Caco-2 (cell line): ENCODE measurements around the gene IQGAP2. TPM values are rescaled to one million over a fixed set of nuclear protein-coding genes. Genes with fewer than 3 reads are reported as not detected.

Experiments used
- BruUV-seq: library from RNA; stranded (reverse); fragments of 400-500 nt; replicated peaks from 2 replicates; lab custom pipeline; 2021; lab: Mats Ljungman, UMichigan
- CTCF ChIA-PET: fragments of 300-600 bp; sonication (Branson Sonifier 250); formaldehyde crosslinking; loops from one replicate; lab custom pipeline; 2022; ENCODE audit warnings: antibody characterized with exemption; lab: Charles Lee
- POLR2A ChIA-PET: fragments of 300-600 bp; sonication (Branson Sonifier 250); formaldehyde crosslinking; loops from one replicate; lab custom pipeline; 2022; ENCODE audit warnings: antibody characterized with exemption; lab: Charles Lee
- DNase-seq, 2 experiments: peaks; one replicate each; pipeline versions ENCODE4 v3.0.0 to v3.0.0-alpha.2; 2020 to 2022
- H3K27me3 ChIP-seq: replicated peaks from 2 replicates; pipeline ENCODE4 v1.6.0; 2011; ENCODE audit warnings: low read length; ENCODE audit not compliant: control insufficient read depth, insufficient read depth
- H3K36me3 ChIP-seq: 2 replicates; pipeline ENCODE4 v1.5.1; 2011; ENCODE audit warnings: low read length; ENCODE audit not compliant: control insufficient read depth, insufficient read depth
- H3K4me1 ChIP-seq: fragments of 250-450 bp; sonication (Bioruptor Pico); 2 replicates; pipeline ENCODE4 v1.5.1; 2020; ENCODE audit warnings: mild to moderate bottlenecking
- H3K4me3 ChIP-seq: 2 replicates; pipeline ENCODE4 v1.5.1; 2011; ENCODE audit warnings: low read depth, mild to moderate bottlenecking, control low read depth, low read length
- H3K9me3 ChIP-seq: fragments of 250-450 bp; sonication (Bioruptor Pico); 2 replicates; pipeline ENCODE4 v1.5.1; 2020; ENCODE audit warnings: mild to moderate bottlenecking, moderate library complexity
- H3K27ac Mint-ChIP-seq: one replicate; pipeline ENCODE4 v1.8.0; 2022; ENCODE audit warnings: mixed read lengths; ENCODE audit not compliant: unreplicated experiment
- H3K27me3 Mint-ChIP-seq: one replicate; pipeline ENCODE4 v1.8.0; 2022; ENCODE audit warnings: mixed read lengths; ENCODE audit not compliant: insufficient read depth, unreplicated experiment
- H3K36me3 Mint-ChIP-seq: one replicate; pipeline ENCODE4 v1.8.0; 2022; ENCODE audit warnings: mild to moderate bottlenecking, mixed read lengths; ENCODE audit not compliant: insufficient read depth, unreplicated experiment
- H3K4me1 Mint-ChIP-seq: one replicate; pipeline ENCODE4 v1.8.0; 2022; ENCODE audit warnings: low read depth, mixed read lengths; ENCODE audit not compliant: unreplicated experiment
- H3K4me3 Mint-ChIP-seq: one replicate; pipeline ENCODE4 v1.8.0; 2022; ENCODE audit warnings: mild to moderate bottlenecking, moderate library complexity, mixed read lengths; ENCODE audit not compliant: unreplicated experiment
- H3K9me3 Mint-ChIP-seq: one replicate; pipeline ENCODE4 v1.8.0; 2022; ENCODE audit warnings: mixed read lengths; ENCODE audit not compliant: unreplicated experiment
- intact Hi-C: fragments of 100-400 bp; cut with micrococcal nuclease; formaldehyde crosslinking; loops from one replicate; pipeline ENCODE4 v1.10.0; 2022; ENCODE audit not compliant: unreplicated experiment
- total RNA-seq: library from RNA; stranded (reverse); gene quantifications from 2 replicates; pipeline ENCODE4 v1.2.3, GENCODE V29; 2022
- TF ChIP-seq, protein P1 (sequence below), 2 experiments: fragments of 200-600 bp in 1 of 2; IDR thresholded peaks; 1 replicate in 1 of 2; 2 replicates in 1 of 2; pipeline versions ENCODE4 v1.5.1 to v1.8.0; 2011 to 2022; ENCODE audit warnings: antibody characterized with exemption in 1 of 2, control low read depth in 1 of 2, inconsistent platforms in 1 of 2, low read depth in 1 of 2, low read length in 1 of 2, mild to moderate bottlenecking in 1 of 2, moderate library complexity in 1 of 2; ENCODE audit not compliant: insufficient read depth in 1 of 2, severe bottlenecking in 1 of 2, unreplicated experiment in 1 of 2

The IQGAP2 gene
- total RNA-seq, 1 experiment from 2014 or later = 89.4 TPM

DNA sequence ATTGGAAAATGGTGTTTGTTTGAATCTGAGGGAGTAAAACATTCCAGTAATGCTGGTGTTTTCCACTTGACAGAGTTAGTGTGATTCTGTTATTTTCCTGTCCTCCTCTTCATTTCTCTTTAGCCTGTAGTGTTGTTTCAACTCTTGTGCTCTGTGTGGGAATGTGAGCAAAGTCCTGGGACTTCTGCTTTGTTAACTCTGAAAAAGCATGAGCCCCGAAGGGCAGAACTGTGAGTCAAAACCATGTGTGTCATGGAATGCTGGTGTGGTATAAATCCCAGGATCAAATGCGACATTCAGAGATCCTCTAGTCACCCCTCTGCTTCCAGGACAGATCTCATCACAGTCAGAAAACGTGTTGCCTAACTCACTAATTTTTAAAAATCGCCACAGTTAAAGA, 321.8 kb downstream of the IQGAP2 start:
- H3K9me3 Mint-ChIP-seq = peaks cover 21% of the 10 kb centered on the region
- TF ChIP-seq, protein P1, sequence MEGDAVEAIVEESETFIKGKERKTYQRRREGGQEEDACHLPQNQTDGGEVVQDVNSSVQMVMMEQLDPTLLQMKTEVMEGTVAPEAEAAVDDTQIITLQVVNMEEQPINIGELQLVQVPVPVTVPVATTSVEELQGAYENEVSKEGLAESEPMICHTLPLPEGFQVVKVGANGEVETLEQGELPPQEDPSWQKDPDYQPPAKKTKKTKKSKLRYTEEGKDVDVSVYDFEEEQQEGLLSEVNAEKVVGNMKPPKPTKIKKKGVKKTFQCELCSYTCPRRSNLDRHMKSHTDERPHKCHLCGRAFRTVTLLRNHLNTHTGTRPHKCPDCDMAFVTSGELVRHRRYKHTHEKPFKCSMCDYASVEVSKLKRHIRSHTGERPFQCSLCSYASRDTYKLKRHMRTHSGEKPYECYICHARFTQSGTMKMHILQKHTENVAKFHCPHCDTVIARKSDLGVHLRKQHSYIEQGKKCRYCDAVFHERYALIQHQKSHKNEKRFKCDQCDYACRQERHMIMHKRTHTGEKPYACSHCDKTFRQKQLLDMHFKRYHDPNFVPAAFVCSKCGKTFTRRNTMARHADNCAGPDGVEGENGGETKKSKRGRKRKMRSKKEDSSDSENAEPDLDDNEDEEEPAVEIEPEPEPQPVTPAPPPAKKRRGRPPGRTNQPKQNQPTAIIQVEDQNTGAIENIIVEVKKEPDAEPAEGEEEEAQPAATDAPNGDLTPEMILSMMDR (IDR thresholded peaks at IDR 0.05; ENCODE audit: insufficient read depth in 1 of 2, low read depth in 1 of 2, low read length in 1 of 2, severe bottlenecking in 1 of 2, unreplicated experiment in 1 of 2) = no peak
- no peak overlapping the region for H3K4me3 Mint-ChIP-seq
- Histone ChIP-seq H3K36me3 (no peaks in the 10 kb centered on the region), H3K4me3 (no peak overlapping the region), H3K27me3 (no peaks in the 10 kb centered on the region), H3K9me3 (peaks cover 15% of the 10 kb centered on the region), H3K4me1 (no peaks in the 10 kb centered on the region)
- ChIA-PET POLR2A (no interaction called here), CTCF (no interaction called here)
- no peaks in the 10 kb centered on the region for H3K27me3 Mint-ChIP-seq
- no peaks in the 10 kb centered on the region for H3K36me3 Mint-ChIP-seq
- H3K27ac Mint-ChIP-seq = no peak overlapping the region
- no peak for DNase-seq
- BruUV-seq = no TSS peak
- intact Hi-C loops = no loop called here
- peaks cover 8% of the 10 kb centered on the region for H3K4me1 Mint-ChIP-seq

DNA sequence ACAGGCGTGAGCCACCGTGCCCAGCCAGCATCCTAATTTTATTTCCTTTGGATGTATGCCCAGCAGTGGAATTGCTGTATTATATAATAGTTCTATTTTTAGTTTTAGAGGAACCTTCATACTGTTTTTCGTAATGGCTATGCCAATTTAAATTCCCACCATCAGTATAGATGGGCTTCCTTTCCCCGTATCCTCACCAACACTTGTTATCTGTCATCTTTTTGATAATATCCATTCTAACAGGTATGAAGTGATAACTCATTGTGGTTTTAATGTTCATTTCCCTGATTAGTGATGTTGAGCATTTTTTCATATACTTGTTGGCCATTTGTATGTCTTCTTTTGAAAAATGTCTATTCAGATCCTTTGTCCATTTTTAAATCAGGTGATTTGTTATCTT, 325.9 kb downstream of the IQGAP2 start:
- H3K4me3 ChIP-seq = no peak overlapping the region
- Mint-ChIP-seq H3K36me3 (peaks cover 9% of the 10 kb centered on the region), H3K27me3 (no peaks in the 10 kb centered on the region), H3K4me1 (peaks cover 8% of the 10 kb centered on the region), H3K27ac (no peak overlapping the region), H3K9me3 (peaks cover 33% of the 10 kb centered on the region), H3K4me3 (no peak overlapping the region)
- ChIA-PET CTCF (interaction anchor here (1.0 kb wide), 1 partner anchor 245 kb away, joined by 4 read pairs; no protein-coding TSS in a partner anchor), POLR2A (no interaction called here)
- peaks cover 17% of the 10 kb centered on the region for H3K9me3 ChIP-seq
- no peak for DNase-seq
- no peaks in the 10 kb centered on the region for H3K4me1 ChIP-seq
- TF ChIP-seq, protein P1 (IDR thresholded peaks at IDR 0.05; ENCODE audit: insufficient read depth in 1 of 2, low read depth in 1 of 2, low read length in 1 of 2, severe bottlenecking in 1 of 2, unreplicated experiment in 1 of 2) = no peak
- no peaks in the 10 kb centered on the region for H3K36me3 ChIP-seq
- BruUV-seq = no TSS peak
- H3K27me3 ChIP-seq = no peaks in the 10 kb centered on the region
- intact Hi-C loops = no loop called here

DNA sequence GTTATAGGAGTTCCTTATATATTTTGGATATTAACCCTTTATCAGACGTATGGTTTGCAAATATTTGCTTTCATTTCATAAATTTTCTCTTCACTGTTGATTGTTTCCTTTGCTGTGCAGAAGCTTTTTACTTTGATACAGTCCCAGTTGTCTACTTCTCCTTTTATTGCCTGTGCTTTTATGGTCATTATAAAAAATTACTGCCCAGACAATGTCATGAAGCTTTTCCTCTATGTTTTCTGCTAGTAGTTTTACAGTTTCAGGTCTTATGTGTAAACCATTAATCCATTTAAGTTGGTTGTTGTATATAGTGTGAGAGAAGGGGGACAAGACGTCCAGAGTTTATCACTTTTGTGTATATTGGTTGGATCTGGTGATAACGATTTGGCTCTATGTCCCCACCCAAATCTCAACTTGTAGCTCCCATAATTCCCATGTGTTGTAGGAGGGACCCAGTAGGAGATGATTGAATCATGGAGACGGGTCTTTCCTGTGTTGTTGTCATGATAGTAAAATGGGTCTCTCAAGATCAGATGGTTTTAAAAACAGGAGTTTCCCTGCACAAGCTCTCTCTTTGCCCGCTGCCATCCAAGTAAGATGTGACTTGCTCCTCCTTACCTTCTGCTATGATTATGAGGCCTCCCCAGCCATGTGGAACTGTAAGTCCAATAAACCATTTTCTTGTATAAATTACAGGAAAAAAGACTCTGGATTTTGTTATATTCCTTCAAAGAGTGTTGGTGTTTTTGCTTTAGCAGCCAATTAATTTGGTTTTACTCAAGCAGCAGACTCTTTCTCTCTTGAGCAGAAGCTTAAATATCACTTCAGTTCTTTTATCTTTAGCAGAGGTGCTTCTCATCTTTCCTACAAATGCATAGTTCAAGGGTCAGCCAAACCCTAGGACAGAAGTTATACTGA, 326.5 kb downstream of the IQGAP2 start:
- no peak overlapping the region for H3K27ac Mint-ChIP-seq
- no peak overlapping the region for H3K4me3 ChIP-seq
- no peak overlapping the region for H3K4me3 Mint-ChIP-seq
- TF ChIP-seq, protein P1 (IDR thresholded peaks at IDR 0.05; ENCODE audit: insufficient read depth in 1 of 2, low read depth in 1 of 2, low read length in 1 of 2, severe bottlenecking in 1 of 2, unreplicated experiment in 1 of 2) = no peak
- H3K27me3 Mint-ChIP-seq = no peaks in the 10 kb centered on the region
- intact Hi-C loops = no loop called here
- H3K4me1 Mint-ChIP-seq = peaks cover 5% of the 10 kb centered on the region
- H3K4me1 ChIP-seq = no peaks in the 10 kb centered on the region
- H3K27me3 ChIP-seq = no peaks in the 10 kb centered on the region
- BruUV-seq = no TSS peak
- peaks cover 33% of the 10 kb centered on the region for H3K9me3 Mint-ChIP-seq
- POLR2A ChIA-PET = no interaction called here
- no peak for DNase-seq
- no peaks in the 10 kb centered on the region for H3K36me3 ChIP-seq
- H3K36me3 Mint-ChIP-seq = peaks cover 9% of the 10 kb centered on the region
- CTCF ChIA-PET = interaction anchor here (1.0 kb wide), 1 partner anchor 246 kb away, joined by 4 read pairs; no protein-coding TSS in a partner anchor
- H3K9me3 ChIP-seq = peaks cover 17% of the 10 kb centered on the region
